NCI-H2107 treated with DMSO at 0.1 percent for 48 hours (cell line): ENCODE data around the gene TEX12.
"Not testable (repeated sequence)": the region's sequence is repeated elsewhere in the genome, so short reads cannot be mapped to it uniquely, and the experiment has no call there.

ENCODE experiments used
- DNase-seq: peaks from one replicate; lab custom pipeline; 2025; ENCODE audit not compliant: unreplicated experiment; lab: John Stamatoyannopoulos, UW

TEX12 gene

DNA sequence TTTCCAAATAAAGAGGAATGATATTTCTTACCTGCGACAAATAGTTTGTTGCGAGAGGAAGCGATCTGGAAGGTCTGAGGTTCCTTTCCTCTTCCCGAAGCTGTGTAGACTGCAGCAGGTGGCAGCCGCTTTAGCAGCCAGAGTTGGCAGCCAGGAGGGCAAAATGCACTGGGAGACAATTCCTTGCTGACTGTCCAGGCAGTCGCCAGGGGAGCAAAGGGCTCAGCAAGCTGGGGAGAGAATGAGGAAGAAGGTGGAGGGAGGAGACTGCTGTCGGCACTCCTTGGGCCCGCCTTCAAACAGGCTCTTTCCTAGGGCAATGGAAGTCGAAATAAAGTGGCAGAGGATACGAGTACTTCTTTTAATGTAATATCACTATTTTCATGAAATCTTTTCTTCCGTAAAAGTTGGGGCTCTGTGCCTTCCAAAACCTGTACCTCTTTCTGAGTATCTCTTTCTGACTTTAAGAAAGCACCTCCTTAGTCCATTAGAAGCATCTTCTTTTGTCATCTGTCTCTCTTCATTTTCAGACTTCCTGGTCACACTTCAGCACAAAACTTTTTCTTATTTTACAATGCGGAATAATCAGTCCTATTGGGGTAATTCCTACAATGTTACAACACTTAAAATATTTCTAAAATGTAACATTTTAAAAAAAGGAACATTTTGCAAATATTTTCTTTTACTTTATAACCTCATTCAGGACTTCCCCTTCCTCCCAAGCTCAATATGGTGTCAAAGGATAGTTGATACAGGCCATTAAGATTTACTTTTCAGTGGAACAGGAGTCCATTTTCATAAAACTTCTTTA is 3.1 kb upstream of the TEX12 start, which contains the start of gene IL18:
IL18 (minus strand) TSS at position 220 of the 811 bp plus-strand sequence. CDS start 9,041 bp downstream, outside the sequence.
- DNase-seq, result no peak

GRCh38 chr11:112165049-112165448 is 2.1 kb upstream of the TEX12 start:
- DNase-seq, result no peak

DNA sequence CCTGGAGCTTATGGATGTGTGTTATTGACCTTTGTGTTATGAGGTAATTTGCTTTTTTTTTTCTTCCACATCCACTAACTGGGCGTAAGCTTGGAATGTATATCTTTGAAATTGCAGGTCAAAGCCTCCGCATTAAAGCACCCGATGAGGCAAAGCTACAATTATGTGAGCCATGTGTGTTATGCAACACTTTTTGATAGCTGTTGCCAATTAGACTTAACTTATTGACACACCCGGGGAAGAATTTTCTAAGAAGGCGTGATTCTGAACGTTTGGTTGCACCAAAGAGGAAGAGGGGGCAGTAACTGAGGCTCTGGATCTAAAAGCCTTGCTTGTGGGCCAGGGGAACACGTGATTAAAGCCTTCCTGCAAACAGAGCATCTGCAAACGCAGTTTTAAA is 610 bp upstream of the TEX12 start:
- no peak for DNase-seq

- DNase-seq, result no peak
Measured at GRCh38 chr11:112172362-112172994, 5.3 kb downstream of the TEX12 start.

- DNase-seq, result no peak
Measured at GRCh38 chr11:112173152-112173551, 6.0 kb downstream of the TEX12 start.

GRCh38 chr11:112174789-112175598 is 7.8 kb downstream of the TEX12 start, which contains the start of gene BCO2:
BCO2 (plus strand) TSS chr11:112175512; CDS start chr11:112175602, 90 bp downstream.
- peak; percentile 30 for DNase-seq

DNA sequence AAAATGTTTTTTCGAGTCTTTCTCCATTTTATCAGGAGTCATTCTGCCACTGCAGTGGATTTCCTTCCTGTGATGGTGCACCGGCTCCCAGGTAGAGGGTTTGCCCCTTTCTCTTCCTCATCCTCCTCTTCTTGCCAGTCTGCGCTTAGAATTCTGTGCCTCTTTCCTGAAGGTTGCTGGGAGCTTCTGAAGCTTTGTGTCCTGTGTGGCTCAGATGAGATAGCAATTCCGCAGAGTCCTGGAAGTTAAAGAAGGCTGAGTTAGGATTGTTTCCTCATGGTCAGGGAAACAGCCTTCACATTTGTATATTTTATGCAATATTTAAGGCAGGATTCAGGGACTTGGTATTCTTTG is 8.4 kb downstream of the TEX12 start:
- DNase-seq, result no peak

- no peak for DNase-seq
Measured at GRCh38 chr11:112176077-112176476, 8.9 kb downstream of the TEX12 start.

DNA sequence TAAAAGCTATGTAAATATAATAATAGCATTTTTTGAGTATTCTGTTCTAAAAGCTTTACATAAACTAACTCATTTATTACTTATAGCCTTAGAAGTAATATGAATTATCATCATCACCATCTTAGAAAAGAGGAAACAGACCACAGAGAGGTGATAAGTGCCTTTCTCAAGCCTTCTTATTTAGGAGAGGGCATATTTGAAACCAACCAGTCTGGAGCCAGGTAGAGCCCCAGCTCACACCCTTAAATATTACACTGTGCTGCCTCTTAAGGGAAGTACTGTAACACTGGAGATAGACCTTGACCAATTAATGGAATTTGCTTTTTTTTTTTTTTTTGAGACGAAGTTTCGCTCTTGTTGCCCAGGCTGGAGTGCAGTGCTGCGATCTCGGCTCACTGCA is 10.4 kb downstream of the TEX12 start:
- DNase-seq, result no peak

GRCh38 chr11:112178428-112178827 is 11.3 kb downstream of the TEX12 start:
- DNase-seq, result no peak

DNA sequence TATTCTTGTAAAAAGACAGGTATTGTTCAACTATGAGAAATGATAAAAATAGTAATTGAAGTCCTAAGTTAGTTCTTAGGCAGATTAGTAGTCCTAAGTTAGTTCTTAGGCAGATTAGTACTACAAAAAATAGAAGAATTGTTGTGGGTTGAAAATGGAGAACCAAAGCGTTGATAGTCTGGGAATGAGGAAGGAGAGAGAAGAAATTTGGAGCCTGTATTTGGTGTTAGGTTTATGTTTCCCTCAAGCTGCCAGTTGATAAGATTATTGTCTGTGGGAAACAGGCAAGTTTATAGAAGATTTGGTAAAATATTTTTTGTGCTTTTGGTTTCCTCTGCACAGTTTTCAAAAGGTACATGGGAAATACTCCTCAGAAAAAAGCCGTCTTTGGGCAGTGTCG is 11.8 kb downstream of the TEX12 start:
- no peak for DNase-seq

- DNase-seq, result no peak
Measured at GRCh38 chr11:112179601-112180000, 12.4 kb downstream of the TEX12 start.

DNA sequence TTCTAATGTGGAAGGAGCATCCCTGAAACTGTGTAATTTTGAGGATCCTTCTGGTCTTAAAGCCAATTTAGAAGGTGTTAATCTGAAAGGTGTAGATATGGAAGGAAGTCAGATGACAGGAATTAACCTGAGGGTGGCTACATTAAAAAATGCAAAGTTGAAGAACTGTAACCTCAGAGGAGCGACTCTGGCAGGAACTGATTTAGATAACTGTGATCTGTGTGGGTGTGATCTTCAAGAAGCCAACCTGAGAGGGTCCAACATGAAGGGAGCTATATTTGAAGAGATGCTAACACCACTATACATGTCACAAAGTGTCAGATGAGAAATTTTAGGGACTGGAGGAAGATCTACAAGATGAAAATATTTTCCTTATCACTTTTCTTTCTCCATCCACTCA is 15.7 kb downstream of the TEX12 start:
- no peak for DNase-seq

GRCh38 chr11:112185883-112186282 is 18.7 kb downstream of the TEX12 start:
- no peak for DNase-seq

GRCh38 chr11:112186304-112186703 is 19.1 kb downstream of the TEX12 start:
- no peak for DNase-seq

DNA sequence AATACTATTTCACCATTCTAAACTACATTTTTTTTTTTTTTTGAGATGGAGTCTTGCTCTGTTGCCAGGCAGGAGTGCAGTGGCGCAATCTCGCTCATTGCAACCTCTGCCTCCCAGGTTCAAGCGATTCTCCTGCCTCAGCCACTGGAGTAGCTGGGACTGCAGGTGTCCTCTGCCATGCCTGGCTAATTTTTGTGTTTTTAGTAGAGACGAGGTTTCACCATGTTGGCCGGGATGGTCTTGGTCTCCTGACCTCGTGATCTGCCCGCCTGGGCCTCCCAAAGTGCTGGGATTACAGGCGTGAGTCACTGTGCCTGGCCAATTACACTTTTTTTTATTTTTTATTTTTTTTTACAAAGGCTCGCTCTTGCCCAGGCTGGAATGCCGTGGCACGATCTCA is 27.9 kb downstream of the TEX12 start:
- not testable (repeated sequence) for DNase-seq

GRCh38 chr11:112195951-112196351 is 28.8 kb downstream of the TEX12 start:
- DNase-seq, result no peak

GRCh38 chr11:112196519-112197087 is 29.4 kb downstream of the TEX12 start:
- DNase-seq, result no peak

DNA sequence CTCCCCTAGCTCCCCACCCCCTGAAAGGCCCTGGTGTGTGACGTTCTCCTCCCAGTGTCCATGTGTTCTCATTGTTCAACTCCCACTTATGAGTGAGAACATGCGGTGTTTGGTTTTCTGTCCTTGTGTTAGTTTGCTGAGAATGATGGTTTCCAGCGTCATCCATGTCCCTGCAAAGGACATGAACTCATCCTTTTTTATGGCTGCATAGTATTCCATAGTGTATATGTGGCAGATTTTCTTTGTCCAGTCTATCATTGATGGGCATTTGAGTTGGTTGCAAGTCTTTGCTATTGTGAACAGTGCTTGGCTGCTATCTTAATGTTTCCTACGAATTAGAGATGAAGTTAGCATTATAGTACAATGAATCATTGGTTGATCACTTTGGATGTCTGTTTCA is 31.9 kb downstream of the TEX12 start:
- DNase-seq, result not testable (repeated sequence)

- DNase-seq, result no peak
Measured at GRCh38 chr11:112200252-112200651, 33.1 kb downstream of the TEX12 start.

- DNase-seq, result no peak
Measured at GRCh38 chr11:112206071-112206470, 38.9 kb downstream of the TEX12 start.
